Motor neuron (in vitro differentiated cells): Measurements from ENCODE around the gene SEL1L. TPM values are rescaled to one million over a fixed set of nuclear protein-coding genes. Genes with fewer than 3 reads are reported as not detected.
"Not testable (repeated sequence)": the region's sequence is repeated elsewhere in the genome, so short reads cannot be mapped to it uniquely, and the experiment has no call there.

Experiments
- ATAC-seq, 8 experiments: fragments of 200-7000 bp; cut with Tn5 transposase; replicated peaks in 6 of 8; 2 replicates each; pipeline ENCODE4 v1.8.0; 2021; ENCODE audit warnings: mild to moderate bottlenecking in 8 of 8, moderate library complexity in 8 of 8
- H3K27ac ChIP-seq, 2 donors: fragments of 250-450 bp; sonication (Bioruptor Pico); 2 replicates each; pipeline ENCODE4 v1.9.0; 2021; ENCODE audit warnings: antibody characterized with exemption in 2 of 2, mild to moderate bottlenecking in 2 of 2, moderate library complexity in 1 of 2
- H3K4me1 ChIP-seq, 2 donors: fragments of 250-450 bp; sonication (Bioruptor Pico); replicated peaks in 1 of 2; 2 replicates each; pipeline ENCODE4 v1.6.1; 2021; ENCODE audit warnings: antibody characterized with exemption in 2 of 2, mild to moderate bottlenecking in 2 of 2, moderate library complexity in 1 of 2
- H3K4me3 ChIP-seq, 5 donors: fragments of 250-450 bp; sonication (Bioruptor Pico); 2 replicates each; pipeline ENCODE4 v1.9.0; 2021; ENCODE audit warnings: antibody characterized with exemption in 5 of 5, mild to moderate bottlenecking in 5 of 5, moderate library complexity in 4 of 5
- WGBS, 10 experiments: fragments of 450-650 bp; shearing (Covaris generic); methylation state at CpG; one replicate each; pipeline ENCODE4 v1.0.0; 2022; 5-methylcytosine and 5-hydroxymethylcytosine counted together
- in situ Hi-C, 9 experiments: fragments of 400-800 bp; cut with MboI; loops; one replicate each; pipeline ENCODE4 v1.15.0; 2021; ENCODE audit warnings: low sequenced_read_pairs in 9 of 9, low pct_unique_long_range_greater_than_20kb in 2 of 9; ENCODE audit not compliant: unreplicated experiment in 9 of 9
- total RNA-seq, 8 experiments: library from RNA; unstranded; fragments of 300-600 nt; gene quantifications; 2 replicates each; pipeline versions ENCODE4 v1.2.3 to v1.2.4, GENCODE V29; 2022

Gene SEL1L
- total RNA-seq, 8 experiments from 2014 or later, result 27.9 to 109 (median 46.3) TPM

GRCh38 chr14:81433378-81433777 is 100.3 kb downstream of the SEL1L start:
- in situ Hi-C loops, result loop anchor here in 1 of 9 experiments (25.0 kb wide), 1 partner anchor 146 kb away; no protein-coding TSS in a partner anchor
- H3K4me1 ChIP-seq, result peaks cover 27 to 34% of the 10 kb centered on the region in 2 donors
- no peak overlapping the region for H3K27ac ChIP-seq
- WGBS, 10 experiments, result 0 to 100% (median 100%) methylated on average over 1 to 2 of the region's 2 CpGs; no CpG with 5 or more reads in 3 of the 10 experiments
- no peak overlapping the region for H3K4me3 ChIP-seq
- no peak for ATAC-seq

GRCh38 chr14:81432219-81432661 is 101.4 kb downstream of the SEL1L start:
- ATAC-seq, result no peak
- H3K4me3 ChIP-seq, result no peak overlapping the region
- in situ Hi-C loops, result loop anchor here in 1 of 9 experiments (25.0 kb wide), 1 partner anchor 145 kb away; no protein-coding TSS in a partner anchor
- H3K27ac ChIP-seq, result no peak overlapping the region
- H3K4me1 ChIP-seq, result peaks cover 36 to 45% of the 10 kb centered on the region in 2 donors
- WGBS, 10 experiments, result 17 to 100% (median 60%) methylated on average over 1 to 3 of the region's 3 CpGs; no CpG with 5 or more reads in 1 of the 10 experiments

- 40 to 100% (median 73%) methylated on average over 1 to 4 of the region's 5 CpGs; no CpG with 5 or more reads in 1 of the 10 experiments for WGBS, 10 experiments
- H3K27ac ChIP-seq, result peak overlapping the region in 1 of 2 donors; percentile 42
- ATAC-seq, result peak in 5 of 8 experiments; percentile 33 to 76 (median 42)
- H3K4me3 ChIP-seq, result no peak overlapping the region
- H3K4me1 ChIP-seq, result peaks cover 39 to 48% of the 10 kb centered on the region in 2 donors
- in situ Hi-C loops, result loop anchor here in 1 of 9 experiments (25.0 kb wide), 1 partner anchor 143 kb away; no protein-coding TSS in a partner anchor
These were observed 103.4 kb downstream of the SEL1L start for GRCh38 chr14:81430235-81430634.

GRCh38 chr14:81429749-81430148 is 103.9 kb downstream of the SEL1L start:
- ATAC-seq, H3K4me3 ChIP-seq: not testable (repeated sequence)
- Histone ChIP-seq H3K27ac (peak overlapping the region in 1 of 2 donors; percentile 42), H3K4me1 (peaks cover 38 to 46% of the 10 kb centered on the region in 2 donors)
- in situ Hi-C loops, result loop anchor here in 1 of 9 experiments (25.0 kb wide), 1 partner anchor 142 kb away; no protein-coding TSS in a partner anchor
- 80 to 100% (median 95%) methylated on average over 1 to 10 of the region's 11 CpGs; no CpG with 5 or more reads in 5 of the 10 experiments for WGBS, 10 experiments

- Histone ChIP-seq H3K4me3 (no peak overlapping the region), H3K4me1 (peaks cover 31 to 39% of the 10 kb centered on the region in 2 donors), H3K27ac (no peak overlapping the region)
- 100% methylated on average over 1 of the region's 1 CpG; no CpG with 5 or more reads in 7 of the 10 experiments for WGBS, 10 experiments
- no peak for ATAC-seq
- in situ Hi-C loops, result loop anchor here in 1 of 9 experiments (25.0 kb wide), 1 partner anchor 142 kb away; no protein-coding TSS in a partner anchor
These were observed 104.6 kb downstream of the SEL1L start for GRCh38 chr14:81429028-81429427.

GRCh38 chr14:81427348-81428058 is 106.2 kb downstream of the SEL1L start:
- WGBS, 10 experiments, result 0 to 100% (median 17%) methylated on average over 1 to 7 of the region's 8 CpGs; no CpG with 5 or more reads in 3 of the 10 experiments
- Histone ChIP-seq H3K27ac (no peak overlapping the region), H3K4me3 (peak overlapping the region in 1 of 5 donors; percentile 1), H3K4me1 (peaks cover 29 to 30% of the 10 kb centered on the region in 2 donors)
- peak; percentile 79 to 98 (median 95) for ATAC-seq
- in situ Hi-C loops, result loop anchor here in 1 of 9 experiments (25.0 kb wide), 1 partner anchor 140 kb away; no protein-coding TSS in a partner anchor

GRCh38 chr14:81423504-81423903 is 110.1 kb downstream of the SEL1L start:
- Histone ChIP-seq H3K4me3 (no peak overlapping the region), H3K4me1 (peaks cover 12 to 14% of the 10 kb centered on the region in 2 donors), H3K27ac (no peak overlapping the region)
- in situ Hi-C loops, result no loop called here
- 54 to 100% (median 92%) methylated on average over 2 to 6 of the region's 6 CpGs; no CpG with 5 or more reads in 3 of the 10 experiments for WGBS, 10 experiments
- ATAC-seq, result no peak

Other genes with a start within 250 kb of the SEL1L start
- 10 to 100 TPM; 26.6 to 64.1 (median 42.2) TPM for gene STON2, start 133.5 kb downstream of the SEL1L start, total RNA-seq